ENCODE measurements around the gene PLSCR2.
A peak's percentile ranks its signal among the peaks of the same experiment; 100 is the strongest.
"Not testable (repeated sequence)": the region's sequence is repeated elsewhere in the genome, so short reads cannot be mapped to it uniquely, and the experiment has no call there.

Gene PLSCR2

GRCh38 chr3:146485297-146485696 is 15.9 kb upstream of the PLSCR2 start:
- no peak for DNase-seq (ENCODE audit: low read depth)

DNA sequence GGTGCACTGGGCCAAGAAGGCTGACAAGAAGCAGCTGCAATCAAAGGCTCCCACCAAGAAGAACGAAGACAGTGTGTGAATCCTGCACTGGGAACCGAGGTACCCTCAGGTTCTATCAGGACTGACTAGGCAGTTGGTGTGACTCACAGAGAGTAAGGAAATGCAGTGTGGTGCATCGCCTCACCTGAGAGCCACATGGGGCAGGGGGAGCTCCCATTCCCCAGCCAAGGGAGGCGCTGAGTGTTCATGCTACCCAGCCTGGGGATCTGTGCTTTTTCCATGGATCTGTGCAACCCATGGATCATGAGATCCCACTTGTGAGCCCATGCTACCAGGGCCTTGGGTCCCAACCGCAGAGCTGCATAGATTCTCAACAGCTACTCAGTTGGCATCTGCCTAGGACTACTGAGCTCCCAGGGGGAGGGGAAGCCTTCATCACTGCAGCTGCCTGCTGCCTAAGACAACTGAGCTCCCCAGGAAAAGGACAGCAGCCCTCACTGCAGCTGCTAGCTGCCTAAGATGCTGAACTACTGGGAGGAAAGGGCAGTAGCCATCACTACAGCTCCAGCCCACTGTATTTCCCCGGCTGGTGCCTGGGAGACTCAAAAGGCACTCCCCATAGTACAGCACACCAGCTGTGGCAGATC is 6.9 kb upstream of the PLSCR2 start:
- no peak for DNase-seq (ENCODE audit: low read depth)

- DNase-seq (ENCODE audit: low read depth), result not testable (repeated sequence)
Measured at GRCh38 chr3:146474976-146475375, 5.6 kb upstream of the PLSCR2 start.

GRCh38 chr3:146473726-146474125 is 4.4 kb upstream of the PLSCR2 start:
- DNase-seq (ENCODE audit: low read depth), result peak; percentile 87

DNA sequence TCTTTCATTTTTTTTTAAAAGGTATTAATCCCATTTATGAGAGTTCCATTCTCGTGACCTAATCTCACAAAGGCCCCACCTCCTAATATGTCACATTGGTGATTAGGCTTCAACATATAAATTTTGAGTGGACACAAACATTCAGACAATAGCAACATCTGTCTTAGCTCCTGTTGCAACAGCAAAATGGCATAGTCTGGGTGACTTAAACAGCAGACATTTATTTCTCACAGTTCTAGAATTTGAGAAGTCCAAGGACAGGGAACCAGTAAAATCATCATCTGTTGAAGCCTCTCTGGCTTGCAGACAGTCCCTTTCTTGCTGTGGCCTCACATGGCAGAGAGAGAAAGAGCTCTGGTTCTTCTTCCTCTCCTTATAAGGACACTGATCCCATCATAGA is 3.2 kb upstream of the PLSCR2 start:
- DNase-seq (ENCODE audit: low read depth), result peak; percentile 41

DNA sequence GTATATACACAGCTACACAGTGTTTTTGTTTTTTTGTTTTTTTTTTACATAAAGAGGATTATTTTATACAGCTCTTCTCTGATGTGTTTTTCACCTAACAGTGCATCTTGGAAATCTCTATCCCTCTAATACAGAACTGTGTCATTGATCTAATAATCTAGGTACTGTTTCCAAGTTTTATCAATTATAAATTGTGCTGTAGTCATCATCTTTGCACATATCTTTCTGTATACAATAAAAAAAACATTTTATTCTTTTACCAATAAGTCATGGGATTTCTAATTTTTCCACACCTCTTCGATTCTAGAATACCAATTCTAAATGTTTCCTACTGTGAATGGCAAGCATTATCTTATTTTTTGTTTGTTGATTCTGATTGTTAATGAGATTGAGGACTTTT is 1.7 kb upstream of the PLSCR2 start:
- no peak for DNase-seq (ENCODE audit: low read depth)

DNA sequence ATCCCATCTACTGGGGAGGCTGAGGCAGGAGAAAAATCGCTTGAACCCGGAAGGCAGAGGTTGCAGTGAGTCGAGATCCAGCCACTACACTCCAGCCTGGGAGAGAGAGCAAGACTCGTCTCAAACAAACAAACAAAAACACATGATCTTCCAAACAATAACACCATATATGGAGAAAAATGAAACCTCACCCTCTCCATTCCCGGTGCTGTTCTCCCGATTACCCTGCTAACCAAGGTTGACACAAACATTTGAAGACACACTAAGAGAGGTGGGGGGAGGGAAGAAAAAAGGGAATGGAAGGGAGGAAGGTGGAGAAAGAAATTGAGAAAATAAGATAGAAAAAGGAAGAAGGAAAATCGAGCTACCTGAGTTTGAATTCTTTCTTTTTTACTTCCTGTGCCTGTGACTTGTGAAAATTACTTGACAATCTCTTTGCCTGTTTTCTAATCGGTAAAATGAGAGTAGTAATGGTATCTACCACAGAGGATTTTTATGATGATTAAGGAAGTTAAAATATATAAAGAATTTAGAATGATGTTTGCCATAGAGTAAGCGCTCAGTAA is 1.1 kb upstream of the PLSCR2 start:
- DNase-seq (ENCODE audit: low read depth), result no peak

GRCh38 chr3:146468671-146469149 is 651 bp downstream of the PLSCR2 start:
- DNase-seq (ENCODE audit: low read depth), result peak; percentile 94

DNA sequence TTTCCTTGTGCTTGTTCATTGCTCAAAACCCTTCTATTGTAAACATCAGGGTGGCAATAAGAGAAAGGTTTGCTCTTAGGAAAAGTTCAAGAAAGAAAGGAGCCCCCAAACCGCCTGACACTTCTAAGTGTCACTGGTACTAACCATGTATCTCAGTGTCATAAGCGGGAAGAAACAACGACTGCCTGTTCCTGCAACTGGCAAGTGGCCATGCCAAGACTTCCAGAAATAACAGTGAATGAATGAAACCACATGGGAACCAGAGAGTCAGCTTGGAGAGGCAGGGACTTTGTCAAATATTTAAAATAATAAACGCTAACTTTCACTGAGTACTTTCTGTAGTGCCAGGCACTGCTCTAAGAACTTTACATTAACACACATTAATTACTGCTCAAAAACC is 1.1 kb downstream of the PLSCR2 start:
- DNase-seq (ENCODE audit: low read depth), result peak; percentile 78

DNA sequence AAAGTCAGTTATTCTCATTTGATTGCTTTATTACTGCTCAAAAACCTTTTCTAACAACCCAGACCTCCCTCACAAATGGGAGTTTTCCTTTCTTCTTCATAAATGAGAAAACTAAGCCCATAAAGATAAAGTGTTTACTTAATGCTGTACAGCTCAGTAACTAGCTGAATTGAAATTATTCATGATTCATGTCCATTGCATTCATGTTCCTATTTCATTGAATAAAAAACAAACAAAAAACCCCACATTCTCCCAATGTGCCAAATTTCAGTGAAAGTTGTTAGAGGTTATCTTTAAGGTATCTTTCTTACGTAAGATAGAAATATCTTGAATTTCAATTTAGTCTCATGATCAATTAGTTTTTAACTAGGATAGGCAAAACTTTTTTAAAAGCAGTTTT is 2.8 kb downstream of the PLSCR2 start:
- peak; percentile 51 for DNase-seq (ENCODE audit: low read depth)

DNA sequence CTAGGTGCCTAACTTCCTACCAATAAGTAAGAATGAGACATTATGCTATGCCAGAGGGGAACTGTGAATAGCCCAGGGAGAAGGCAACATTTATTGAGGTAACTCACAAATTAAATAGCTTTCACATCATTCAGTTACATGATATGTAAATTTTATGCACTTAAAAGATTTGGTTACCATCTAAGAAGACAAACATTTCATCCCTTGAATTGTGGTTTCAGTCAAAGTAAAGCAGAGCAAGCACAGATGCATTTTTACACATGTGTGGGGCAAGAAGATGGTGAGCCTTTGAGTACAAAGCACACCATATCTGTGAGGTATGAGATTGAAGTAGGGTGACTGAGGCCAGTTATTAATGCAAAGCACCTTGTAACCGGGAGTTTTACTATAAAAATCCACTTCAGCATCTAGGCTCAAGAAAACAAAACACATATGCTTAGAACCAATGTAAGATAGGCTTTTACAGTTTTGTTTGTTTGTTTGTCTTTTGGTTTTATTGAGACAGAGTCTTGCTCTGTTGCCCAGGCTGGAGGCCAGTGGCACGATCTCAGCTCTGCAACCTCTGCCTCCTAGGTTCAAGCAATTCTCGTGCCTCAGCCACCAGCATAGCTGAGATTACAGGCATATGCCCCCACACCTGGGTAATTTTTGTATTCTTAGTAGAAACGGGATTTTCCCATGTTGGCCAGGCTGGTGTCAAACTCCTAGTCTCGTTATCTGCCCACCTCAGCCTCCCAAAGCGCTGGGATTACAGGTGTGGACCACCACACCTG is 3.5 kb downstream of the PLSCR2 start:
- DNase-seq (ENCODE audit: low read depth), result peak; percentile 35

DNA sequence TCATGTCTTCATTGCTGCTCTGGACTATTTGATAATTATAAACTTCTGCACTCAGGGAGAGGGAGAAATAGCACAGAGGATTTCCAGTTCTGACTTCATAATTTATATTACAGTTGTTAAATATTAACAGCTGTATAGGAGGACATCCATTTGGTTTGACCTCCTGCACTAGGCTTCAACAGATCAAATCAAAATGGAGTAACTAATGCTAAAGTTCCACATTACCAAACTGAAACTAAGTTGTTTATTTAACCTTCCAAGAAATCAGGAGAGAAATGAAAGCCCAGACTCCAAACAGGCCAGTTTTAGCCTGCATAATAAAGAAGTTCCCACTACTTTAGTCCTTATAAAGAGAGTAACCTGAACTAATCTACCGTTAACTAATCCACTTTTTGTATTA is 4.6 kb downstream of the PLSCR2 start:
- no peak for DNase-seq (ENCODE audit: low read depth)

DNA sequence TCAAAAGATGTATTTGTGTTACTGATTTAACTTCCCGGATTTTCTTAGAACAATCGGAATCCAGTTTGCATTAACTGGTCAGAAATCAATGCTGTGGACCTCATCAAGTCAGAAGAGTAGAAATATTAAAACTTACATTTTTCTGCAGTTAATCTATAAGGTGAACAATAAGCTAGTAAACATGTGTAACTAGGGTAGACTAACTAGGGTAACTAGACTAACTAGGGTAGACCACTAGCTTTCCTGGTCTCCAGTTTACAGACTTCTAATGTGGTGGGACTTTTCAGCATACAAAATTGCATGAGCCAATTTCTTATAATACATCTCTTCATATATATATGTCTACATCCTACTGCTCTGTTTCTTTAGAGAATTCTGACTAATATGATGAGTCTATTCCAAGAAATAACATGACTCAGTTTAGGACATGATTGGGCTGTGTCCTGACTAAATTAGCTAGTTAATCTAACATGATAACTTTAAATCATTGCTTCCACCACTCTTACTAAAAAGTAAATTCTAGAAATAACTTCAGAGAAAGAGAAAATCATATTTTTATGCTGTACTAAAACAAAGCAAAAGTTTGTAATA is 5.3 kb downstream of the PLSCR2 start:
- no peak for DNase-seq (ENCODE audit: low read depth)

- DNase-seq (ENCODE audit: low read depth), result no peak
Measured at GRCh38 chr3:146454796-146455195, 14.6 kb downstream of the PLSCR2 start.

DNA sequence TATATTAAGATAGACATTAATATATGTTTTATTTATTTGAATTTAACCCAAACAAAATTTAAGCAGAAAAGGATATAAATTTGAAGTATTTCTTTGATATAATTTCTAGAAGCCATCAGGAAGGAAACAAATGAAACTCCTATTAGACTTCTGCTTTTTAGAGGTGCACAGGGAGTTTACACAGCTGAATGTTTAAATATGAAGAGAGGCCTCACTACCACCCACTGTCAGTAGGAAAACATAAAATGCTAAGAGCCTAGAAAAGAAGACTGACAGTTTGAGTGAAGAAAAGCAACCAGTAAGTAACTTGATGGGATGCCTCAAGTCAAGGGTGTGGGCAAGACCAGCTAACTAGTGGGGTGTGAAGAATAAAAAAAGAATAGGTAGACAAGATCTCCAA is 19.7 kb downstream of the PLSCR2 start:
- DNase-seq (ENCODE audit: low read depth), result no peak

- no peak for DNase-seq (ENCODE audit: low read depth)
Measured at GRCh38 chr3:146449076-146449475, 20.3 kb downstream of the PLSCR2 start.

- no peak for DNase-seq (ENCODE audit: low read depth)
Measured at GRCh38 chr3:146446026-146446425, 23.3 kb downstream of the PLSCR2 start.

DNA sequence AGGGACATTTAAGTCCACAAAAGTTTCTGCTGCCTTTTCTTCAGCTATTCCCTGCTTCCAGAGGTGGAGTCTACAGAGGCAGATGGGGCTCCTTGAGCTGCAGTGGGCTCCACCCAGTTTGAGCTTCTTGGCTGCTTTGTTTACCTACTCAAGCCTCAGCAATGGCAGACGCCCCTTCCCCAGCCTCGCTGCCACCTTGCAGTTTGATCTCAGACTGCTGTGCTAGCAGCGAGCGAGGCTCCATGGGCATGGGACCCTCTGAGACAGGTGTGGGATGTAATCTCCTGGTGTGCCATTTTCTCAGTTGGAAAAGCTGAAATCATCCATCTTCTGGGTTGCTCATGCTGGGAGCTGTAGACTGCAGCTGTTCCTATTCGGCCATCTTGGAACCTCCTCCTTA is 29.1 kb downstream of the PLSCR2 start:
- not testable (repeated sequence) for DNase-seq (ENCODE audit: low read depth)

DNA sequence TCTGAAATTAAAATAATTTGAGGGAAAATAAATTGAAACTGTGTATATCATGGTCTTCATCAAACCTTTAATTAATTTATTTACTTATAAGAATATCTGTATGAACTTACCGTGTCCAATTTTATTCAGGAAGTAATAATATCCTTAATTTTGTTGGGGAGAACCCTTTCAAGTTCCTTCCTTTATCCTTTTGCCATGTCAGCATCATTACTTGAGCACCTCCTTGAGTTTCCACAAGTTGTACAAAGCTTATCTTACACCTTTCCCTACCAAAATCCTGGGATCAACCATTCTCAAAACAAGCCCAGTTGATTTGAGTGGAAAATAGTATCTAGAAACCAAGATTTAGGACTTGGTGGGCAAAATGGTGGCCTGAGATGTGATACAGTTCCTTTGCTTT is 37.3 kb downstream of the PLSCR2 start:
- no peak for DNase-seq (ENCODE audit: low read depth)

- DNase-seq (ENCODE audit: low read depth), result peak; percentile 27
Measured at GRCh38 chr3:146431240-146431639, 38.1 kb downstream of the PLSCR2 start.

DNA sequence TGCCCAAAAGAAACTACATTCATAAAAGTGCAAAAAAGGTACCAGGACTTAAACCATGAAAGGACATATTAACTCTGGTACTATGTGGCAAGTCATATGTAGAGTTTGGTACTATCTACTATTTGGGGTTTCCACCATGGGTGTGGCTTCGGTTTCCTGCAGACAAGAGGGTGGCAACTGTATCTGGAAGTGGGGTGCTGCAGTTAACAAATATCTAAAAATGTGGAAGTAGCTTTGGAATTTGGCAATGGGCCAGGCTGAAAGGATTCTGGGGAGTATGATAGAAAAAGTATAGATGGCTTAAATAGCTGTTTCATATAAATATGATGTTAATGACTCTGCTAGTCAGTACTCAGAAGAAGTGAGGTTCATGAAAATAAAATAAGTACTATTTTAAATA is 44.0 kb downstream of the PLSCR2 start:
- DNase-seq (ENCODE audit: low read depth), result no peak

- peak; percentile 32 for DNase-seq (ENCODE audit: low read depth)
Measured at GRCh38 chr3:146421819-146422759, 47.3 kb downstream of the PLSCR2 start.

Measured in fibroblast of gingiva (primary cell).